CD4-positive, alpha-beta T cell treated with Interleukin-2 at 100 ng/mL for 4 hours (primary cell): ENCODE measurements around the gene A3GALT2.
"Not testable (repeated sequence)": the region's sequence is repeated elsewhere in the genome, so short reads cannot be mapped to it uniquely, and the experiment has no call there.

Source experiments
- DNase-seq: peaks from one replicate; pipeline ENCODE4 v3.0.0-alpha.2; 2020; ENCODE audit warnings: low spot score

Gene A3GALT2

DNA sequence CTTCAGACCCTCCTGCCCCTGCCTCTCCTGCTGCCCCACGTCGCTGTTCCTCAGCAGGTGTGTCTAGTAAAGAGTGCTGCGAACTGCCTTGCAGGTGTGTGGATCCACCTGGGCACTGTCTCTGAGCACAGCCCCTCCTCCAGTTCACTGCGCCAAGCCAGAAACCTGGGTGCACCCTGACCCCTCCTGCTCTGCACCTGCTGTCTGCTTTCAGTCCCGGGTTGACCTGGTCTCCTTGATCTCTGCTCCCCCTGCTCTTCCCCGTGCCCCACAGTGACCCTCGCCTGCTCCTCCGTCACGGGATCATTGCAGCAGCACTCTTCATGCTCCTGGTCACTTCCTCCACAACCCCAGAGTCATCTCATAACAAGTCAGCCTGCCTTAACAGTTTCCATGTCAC, 6.5 kb downstream of the A3GALT2 start:
- DNase-seq = no peak

DNA sequence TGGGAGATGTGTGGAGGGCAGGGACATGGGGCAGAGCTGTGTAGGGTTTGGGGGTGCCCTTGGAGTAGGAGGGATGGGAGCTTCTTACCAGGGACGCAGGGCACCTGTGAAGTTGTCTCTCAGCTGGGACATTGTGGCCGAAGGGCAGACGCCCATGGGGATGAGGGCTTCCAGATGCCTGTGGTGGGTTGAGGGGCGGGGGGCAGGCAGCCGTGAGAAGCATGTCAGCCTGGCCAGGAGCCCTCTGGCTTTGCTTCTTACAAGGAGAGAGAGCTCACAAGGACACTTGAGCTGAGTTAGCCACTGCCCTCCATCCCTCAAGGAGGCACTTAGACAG, 8.5 kb downstream of the A3GALT2 start:
- no peak for DNase-seq

DNA sequence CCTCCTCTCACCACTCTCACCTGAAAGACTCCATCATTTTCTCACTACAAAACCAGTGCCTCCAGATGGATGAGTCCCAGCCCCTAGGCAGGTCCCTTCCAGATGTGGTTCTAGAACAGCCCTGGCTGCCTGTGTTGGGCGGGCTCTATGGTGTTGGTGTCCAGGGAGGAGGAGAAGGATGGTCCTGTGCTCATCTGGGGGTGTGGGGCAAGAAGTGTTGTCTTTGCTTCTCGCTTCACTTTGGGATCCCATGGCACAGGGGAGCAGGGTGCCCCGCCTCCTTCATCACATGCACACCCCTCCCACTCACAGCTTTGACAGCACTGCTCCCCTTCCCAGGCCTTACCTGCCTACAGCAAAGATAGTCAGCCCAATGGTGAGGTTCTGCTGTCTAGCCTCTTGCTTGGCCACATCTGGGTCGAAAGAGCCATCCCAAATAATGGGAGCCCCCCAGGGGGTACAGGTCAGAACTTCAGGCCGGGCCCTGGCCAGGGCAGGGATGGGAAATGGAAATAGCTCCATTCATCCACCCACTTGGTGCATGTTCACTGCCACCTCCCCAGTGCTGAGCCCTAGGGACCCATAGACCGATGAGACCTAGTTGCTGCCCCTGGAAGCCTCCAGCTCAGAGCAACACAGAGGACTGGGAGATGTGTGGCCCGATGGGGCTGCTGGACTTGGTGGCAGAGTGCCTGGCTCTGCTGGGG, 9.0 kb downstream of the A3GALT2 start:
- DNase-seq = no peak

DNA sequence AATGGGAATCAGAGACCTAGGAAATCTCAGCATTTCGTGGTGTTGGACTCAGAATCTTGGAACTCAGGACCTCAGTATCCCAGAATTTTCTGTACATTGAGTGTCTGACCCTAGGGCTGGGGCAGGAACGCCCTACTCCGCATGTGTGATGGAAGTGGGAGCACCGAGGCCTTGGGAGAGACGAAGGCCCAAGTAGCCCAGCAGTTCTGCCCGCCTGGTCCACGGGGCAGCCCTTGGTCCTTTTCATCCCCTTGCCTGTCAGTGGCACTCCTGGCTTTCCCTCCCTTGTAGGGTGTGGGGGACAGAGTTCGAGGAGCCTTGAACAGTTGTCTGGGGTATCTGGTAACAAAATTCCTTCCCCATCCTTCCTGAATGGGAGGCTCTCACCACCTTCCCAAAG, 10.2 kb downstream of the A3GALT2 start:
- no peak for DNase-seq

DNA sequence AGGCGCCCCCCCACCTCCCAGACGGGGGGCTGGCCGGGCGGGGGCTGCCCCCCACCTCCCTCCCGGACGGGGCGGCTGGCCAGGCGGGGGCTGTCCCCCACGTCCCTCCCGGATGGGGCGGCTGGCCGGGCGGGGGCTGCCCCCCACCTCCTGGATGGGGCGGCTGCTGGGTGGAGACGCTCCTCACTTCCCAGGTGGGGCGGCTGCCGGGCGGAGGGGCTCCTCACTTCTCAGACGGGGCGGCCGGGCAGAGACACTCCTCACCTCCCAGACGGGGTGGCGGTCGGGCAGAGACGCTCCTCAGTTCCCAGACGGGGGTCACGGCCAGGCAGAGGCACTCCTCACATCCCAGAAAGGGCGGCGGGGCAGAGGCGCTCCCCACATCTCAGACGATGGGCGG, 11.5 kb downstream of the A3GALT2 start:
- DNase-seq = not testable (repeated sequence)

DNA sequence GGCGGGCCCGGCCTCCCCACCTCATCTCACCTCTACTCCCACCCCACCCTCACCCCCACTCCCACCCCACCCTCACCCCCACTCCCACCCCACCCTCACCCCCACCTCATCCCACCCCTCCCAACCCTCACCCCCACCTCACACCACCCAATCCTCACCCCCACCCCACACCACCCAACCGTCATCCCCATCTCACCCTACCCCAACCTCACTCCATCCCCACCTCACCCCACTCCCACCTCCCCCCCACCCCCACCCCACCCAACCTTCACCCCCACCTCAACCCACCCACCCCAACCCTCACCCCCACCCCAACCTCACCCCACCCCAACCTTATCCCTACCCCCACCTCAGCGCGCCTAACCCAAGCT, 13.4 kb downstream of the A3GALT2 start:
- no peak for DNase-seq

DNA sequence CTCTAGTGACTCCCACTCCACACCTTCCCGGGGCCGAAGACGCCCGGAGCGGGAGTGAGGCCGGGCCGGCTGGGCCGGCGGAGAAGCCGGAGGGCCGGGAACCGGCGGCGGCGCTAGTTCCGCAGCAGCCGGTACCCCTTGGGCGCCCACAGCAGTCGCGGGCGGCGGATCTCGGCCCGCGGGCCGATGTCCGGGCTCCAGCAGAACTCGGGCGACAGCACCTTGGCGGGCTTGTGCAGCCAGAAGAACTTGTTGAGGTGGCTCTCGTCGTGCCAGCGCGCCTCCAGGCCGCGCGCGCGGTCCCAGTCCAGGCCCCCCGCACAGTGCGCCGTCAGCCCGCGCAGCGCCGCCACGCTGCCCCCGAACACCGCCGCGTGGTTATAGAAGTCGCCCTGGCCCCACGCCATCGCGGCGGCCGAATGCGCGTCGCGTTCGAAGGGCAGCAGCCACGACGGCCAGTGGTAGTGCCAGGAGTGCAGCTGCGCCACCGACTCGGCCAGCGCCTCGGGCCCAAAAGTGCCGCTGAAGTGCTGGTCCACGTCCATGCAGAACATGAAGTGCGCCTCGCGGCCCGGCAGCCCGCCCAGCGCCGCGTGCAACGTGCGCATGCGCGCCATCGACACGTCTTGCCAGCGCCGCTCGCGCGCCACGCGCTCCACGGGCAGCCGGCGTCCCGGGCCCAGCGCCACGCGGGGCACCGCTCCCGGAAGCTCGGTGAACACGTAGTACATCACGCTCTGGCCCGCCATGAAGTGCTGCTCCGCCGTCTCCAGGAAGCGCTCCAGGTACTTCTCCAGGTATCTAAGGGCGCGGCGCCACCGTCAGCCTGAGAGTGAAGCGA, 14.0 kb downstream of the A3GALT2 start:
- DNase-seq = no peak

DNA sequence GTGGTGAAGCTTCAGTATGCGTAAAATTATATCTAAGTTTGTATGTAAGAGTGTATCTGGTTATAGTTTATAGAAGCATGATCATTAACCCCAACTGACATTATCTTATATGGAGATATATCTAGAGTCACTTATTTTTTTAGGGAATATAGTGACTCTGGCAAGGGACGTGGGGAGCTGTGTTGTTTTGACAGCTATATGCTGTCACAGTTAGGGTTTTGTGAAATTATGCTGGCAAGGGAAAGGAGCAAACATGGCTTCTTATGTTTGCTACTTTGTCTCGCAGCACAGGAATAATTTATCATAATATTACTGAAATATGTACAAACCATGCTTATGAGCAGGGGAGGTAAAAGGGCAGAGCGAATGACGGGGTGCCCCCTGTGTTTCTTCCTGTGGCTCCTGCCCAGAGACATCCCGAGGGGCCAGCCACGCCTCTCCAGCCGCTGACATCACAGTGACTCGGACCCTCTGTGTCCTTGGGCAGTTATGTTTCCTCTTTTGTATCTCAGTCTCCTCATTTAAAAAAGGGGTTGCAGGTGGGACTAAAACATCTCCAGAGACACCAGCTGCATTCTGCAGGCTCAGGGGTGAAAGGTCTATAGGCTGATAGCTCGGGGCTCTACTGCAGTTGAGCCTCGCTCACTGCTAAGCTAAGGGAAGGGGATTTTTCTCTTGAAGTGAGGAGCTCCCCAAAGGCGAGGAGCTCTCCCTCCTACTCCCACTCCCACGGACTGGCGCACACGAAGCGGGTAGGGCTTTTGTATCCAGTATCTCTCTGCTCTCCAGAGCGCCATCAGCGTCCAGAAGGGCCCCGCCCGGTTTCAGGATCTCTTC, 14.9 kb downstream of the A3GALT2 start:
- DNase-seq = no peak

DNA sequence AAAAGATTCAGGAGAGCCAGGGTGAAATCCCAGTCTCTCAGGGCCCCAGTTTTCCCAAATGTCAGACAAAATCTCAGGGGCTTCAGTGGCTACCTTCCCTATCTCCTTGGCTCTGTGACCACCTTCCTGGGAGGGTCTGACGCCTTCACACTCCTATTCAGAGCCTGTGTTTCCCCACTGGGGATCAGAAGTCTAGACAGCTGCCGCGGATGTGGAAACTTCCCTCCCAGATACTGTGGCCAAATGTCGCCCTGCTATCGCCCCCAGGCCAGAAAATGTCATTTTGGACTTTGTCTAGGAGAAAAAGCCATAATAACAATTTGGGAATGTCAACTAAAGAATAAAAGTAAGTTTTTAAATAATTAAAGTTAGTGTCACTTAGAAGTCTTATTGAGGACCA, 15.9 kb downstream of the A3GALT2 start:
- no peak for DNase-seq

DNA sequence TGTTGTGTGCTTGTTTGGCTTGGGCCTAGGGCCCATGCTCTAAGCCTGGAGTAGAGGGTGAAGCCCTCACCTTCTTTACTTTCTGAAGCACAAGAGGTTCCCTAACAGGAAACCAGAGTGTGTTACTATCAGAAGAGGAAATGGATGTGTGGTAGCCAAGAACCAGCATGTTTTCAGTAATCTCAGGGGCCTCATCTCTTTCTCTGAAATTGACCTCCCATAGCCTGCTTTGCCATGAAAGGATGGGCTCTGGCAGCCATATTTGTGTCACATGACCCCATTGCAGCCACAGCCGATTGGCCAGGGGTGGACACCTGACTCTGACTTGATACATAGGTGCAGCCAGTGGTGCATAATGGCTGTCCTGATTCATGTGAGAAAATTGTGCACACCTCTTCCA, 18.6 kb downstream of the A3GALT2 start:
- no peak for DNase-seq

DNA sequence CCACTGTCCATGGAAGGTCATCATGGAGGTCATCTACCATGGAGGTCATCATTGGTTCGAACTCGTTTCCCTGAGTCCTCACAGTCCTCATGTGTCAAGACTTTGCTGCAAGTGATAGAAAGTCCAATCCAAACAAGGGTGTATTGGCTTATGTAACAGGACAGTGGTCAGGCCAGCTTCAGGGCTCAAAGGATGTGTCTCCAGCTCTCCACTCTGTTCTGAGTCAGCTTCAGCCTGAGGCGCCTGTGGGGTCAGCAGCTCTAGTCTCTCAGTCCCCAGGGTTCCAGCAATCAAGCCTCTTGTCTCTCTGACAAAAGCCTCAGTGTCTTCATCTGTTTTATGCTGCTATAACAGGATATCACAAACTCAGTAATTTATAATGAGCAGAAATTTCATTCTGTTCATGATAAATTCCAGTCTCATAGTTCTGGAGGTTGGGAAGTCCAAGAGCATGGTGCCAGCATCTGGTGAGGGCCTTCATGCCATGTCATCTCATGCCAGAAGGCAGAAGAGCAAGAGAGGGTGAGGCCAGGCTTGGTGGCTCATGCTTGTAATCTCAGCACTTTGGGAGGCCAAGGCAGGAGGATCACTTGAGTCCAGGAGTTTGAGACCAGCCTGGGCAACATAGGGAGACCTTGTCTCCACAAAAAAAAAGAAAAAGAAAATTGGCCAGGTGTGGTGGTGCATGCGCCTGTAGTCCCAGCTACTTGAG, 19.5 kb downstream of the A3GALT2 start:
- no peak for DNase-seq

DNA sequence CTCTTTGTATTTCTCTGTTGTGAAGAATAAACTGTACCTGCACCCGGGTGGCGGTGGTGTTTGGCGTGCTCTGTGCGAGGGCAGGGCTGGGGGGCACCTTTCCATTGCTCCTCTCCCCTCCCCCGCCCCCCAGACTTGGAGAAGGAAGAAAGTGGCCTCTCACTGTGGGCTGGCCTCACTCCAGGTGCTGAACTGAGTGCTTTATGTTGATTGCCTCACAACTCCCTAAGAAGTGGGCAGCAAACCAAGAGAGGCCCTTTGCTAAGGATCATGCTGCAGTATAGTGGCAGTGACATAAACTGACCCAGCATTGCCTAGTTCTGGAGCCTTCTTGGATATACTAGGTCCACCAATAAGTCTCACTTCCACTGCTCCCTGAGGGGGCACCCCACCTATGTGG, 20.2 kb downstream of the A3GALT2 start:
- no peak for DNase-seq

DNA sequence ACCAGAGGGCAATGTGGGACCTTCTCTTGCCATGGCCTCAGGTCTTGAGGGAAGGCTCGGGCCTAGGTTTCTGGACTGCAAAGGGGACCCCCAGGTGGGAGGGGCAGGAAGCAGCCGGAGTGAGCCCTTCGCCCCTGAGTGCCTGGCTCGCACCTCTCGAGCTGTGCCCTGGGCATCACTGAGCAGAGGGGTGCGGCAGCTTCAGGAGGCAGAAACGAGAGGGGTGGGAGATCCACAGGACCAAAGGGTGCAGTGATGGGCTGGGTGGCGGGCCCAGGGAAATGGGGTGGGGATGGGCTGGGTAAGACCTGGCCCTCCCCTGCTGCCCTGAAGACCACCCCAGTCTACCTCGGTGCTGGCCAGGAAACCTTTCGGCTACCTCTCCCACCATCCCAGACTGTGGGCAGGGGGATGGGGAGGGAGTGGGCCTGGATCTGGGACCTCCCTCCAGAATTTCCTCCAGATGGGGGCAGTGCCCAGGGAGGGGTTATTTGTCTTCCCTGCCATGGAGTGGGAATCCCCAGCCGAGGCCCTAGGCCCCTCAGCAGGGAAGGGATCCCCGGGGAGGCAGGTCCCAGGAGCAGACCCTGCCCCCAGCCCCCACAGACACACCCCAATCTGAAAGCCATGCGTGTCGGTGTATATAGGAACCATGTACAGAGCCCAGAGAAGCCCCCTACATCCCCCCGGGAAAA, 21.3 kb downstream of the A3GALT2 start:
- DNase-seq = no peak

DNA sequence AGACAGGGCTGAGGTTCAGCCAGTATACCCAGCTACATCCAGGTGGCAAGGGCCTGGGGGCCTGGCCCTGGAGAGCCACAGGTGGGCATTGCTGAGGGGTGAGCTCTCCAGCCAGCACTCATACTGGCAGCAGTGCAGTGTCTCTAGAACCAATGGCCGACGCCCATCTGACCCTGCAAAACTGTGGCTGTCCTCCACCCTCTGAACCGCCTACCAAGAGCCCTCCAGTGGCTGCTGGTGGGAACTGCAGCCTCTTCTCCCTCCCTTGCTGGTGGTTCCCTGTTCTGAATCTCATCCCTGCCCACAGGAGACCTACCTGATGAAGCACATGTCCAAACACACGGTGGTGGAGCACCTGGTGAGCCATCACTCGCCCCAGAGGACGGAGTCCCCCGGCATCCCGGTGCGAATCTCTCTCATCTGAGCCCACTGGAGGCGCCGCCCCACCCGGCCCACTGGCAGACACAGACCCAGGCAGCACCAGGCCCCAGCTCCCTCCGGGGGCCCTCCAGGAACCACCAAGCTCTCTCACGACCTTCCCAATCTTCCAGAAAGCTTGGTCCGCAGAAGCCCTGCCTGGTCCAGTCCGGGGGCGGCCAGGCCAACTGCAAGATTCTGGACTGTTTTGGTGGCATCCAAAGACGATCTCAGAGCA, 22.1 kb downstream of the A3GALT2 start:
- peak; percentile 55 for DNase-seq

DNA sequence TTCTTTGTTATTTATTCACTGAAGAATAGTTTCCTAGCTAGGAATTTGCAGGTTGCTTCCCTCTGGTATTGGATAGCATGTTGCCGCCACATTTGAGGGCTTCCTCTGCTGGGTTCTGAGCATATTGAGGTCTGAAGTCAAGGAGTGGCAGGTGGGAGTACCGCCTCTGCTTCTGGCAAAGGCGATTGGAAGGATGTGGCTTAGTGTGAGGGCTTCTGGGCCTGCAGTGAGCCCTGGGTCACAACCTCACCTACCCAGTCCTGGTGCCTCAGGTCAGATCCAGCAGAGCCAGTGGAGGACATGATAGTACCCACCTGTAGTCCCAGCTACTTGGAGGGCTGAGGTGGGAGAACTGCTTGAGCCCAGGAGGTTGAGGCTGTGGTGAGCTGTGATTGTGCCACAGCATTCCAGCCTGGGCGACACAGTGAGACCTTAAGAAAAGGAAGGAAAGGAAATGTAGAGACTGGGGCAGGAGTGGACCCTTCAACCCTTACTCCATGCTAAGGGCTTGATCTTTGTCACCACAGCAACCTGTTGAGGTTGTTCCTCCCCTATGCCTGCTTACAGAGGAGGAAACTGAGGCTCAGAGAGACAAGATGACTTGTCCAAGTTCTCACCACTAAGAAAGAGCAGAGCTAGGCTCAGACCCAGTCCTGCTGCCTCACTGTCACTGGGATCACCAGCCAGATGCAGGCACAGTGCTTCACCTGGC, 22.8 kb downstream of the A3GALT2 start:
- no peak for DNase-seq

DNA sequence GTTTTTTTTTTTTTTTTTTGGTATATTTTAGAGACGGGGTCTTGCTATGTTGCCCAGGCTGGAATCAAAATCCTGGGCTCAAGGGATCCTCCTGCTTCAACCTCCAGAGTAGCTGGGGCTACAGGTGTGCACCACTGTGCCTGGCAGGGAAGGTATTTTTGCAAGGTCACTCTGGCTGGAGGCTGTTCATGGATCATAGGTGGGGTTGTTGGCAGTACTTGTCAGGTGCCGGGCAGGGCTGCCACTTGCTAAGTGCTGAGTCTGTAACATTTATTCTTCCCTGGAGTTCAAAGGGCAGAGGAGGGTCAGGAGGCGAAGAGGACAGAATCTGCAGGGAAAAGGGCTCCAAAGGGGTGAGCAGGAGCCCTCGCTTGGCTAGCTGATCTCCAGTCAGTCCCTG, 24.1 kb downstream of the A3GALT2 start:
- DNase-seq = no peak

DNA sequence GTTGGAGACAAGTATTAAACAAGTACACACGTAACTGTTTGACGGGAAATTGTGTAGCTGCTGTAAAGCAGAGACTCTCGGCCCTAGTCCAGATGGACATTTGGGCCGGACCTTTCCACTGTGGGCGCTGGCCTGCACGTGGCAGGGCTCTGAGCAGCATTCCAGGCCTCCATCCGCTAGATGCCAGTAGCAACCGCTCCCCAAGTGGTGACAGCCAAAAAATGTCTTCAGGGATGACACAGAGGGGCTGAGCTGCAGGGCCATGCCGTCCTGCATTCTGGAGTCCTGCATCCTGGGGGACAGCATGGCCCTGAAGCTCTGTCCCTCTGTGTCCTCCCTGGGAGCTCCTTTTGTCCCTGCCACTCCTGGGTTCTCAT, 24.8 kb downstream of the A3GALT2 start:
- no peak for DNase-seq

DNA sequence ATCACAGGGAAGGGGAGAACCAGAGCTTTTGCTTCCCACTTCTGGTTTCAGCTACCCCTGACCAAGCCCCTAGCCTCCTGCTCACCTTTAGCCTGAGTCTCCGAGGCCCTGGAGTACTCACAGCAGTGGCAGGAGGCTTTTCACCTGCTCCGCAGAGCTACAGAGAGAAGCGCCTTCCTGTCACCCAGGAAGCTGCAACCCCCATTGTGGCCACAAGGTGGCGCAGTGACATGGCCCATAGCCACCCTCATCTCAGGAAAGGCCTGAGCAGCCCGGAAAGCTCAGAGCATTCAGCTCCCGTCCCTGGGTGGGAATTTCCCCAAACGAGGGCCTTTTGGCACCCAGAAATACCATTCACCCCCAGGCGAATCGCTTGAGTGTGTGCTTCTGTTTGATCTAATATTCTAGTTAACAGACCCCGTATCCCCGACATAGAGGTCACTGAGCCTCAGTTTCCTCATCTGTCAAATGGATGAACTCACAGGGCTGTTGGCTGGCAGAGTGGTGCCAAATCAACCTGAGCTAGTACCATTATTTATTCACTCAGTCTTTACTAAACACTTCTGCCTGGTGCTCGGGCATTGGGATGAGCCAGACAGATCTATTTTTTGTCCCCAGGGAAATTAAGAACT, 25.3 kb downstream of the A3GALT2 start:
- peak; percentile 89 for DNase-seq

DNA sequence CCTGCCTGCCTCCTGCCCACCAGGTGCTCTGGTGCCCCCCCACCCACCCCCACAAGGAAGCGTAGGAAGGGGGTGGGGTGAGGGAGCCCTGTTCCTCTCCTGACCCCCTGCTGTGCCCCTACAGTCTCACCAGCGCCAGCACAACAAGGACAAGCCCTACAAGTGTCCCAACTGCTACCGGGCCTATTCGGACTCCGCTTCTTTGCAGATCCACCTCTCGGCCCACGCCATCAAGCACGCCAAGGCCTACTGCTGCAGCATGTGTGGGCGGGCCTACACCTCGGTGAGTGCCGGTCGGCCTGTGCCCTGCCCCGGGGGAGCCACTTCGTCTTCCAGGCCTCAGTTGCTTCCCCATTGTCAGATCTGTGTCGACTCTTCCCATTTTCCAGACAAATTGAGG, 25.9 kb downstream of the A3GALT2 start:
- no peak for DNase-seq
